ENCODE measurements around the gene FOXO6.

- TF ChIP-seq EZH2 (IDR thresholded peaks at IDR 0.05; ENCODE audit: borderline replicate concordance, low read depth, low read length, poor library complexity, severe bottlenecking) (no peak), CTCF (conservative IDR thresholded peaks at IDR 0.05; ENCODE audit: low read depth, low read length) (no peak)
These were observed 19.0 kb downstream of the FOXO6 start for GRCh38 chr1:41380195-41380594.
